ENCODE results near the gene GPAT2. TPM values are rescaled to one million over a fixed set of nuclear protein-coding genes. Genes with fewer than 3 reads are reported as not detected.
"Not testable (repeated sequence)": the region's sequence is repeated elsewhere in the genome, so short reads cannot be mapped to it uniquely, and the experiment has no call there.

The GPAT2 gene
- total RNA-seq, 4 donors from 2014 or later: 1.4 to 3.7 (median 2.7) TPM

DNA sequence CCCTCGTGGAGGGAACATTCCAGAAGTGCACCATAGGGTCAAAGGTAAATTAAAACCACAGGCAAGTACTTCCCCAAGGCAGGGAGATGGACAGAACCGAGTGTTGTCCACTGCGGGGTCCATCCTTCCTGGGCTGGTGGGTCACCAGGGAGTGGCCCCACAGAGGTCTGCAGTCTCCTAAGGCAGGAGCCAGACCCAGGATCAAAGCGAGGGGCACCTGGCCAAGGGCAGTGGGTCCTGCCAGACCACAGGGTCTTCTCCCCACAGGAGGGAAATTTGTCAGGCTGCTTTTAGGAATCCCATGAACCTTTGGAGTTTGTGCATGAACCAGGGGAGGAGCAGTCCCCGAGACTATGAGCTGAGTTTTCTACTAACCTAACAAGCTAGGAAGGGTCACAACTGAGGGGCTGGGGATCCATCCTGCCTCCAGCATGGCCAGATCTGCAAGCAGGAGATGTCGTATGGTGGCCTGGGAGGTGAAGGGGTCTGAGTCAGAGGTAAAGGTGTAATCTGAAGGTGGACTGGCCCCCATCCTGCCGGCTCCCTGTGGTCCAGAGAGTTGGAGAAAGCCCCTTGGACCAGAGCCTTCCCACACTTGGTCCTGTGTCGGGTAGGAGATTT lies 26.6 kb upstream of the GPAT2 start:
- in situ Hi-C loops (cut with MboI; ENCODE audit: low pct_ligation_motif_present in 1 of 4, low pct_unique_long_range_greater_than_20kb in 1 of 4, low sequenced_read_pairs in 3 of 4): loop anchor here in 1 of 4 donors (25.0 kb wide), 1 partner anchor 1601 kb away; the partner anchor contains the start of genes ACTR1B and C2orf92
- DNase-seq; H3K36me3 ChIP-seq; H3K27me3 ChIP-seq; H3K27ac ChIP-seq; H3K4me1 ChIP-seq; H3K4me3 ChIP-seq; H3K9me3 ChIP-seq; intact Hi-C loops (cut with DNase I; ENCODE audit: low total_unique reads): not testable (repeated sequence)
- 67 to 80% methylated on average over 3 to 5 of the region's 8 CpGs for WGBS, 2 donors (ENCODE audit: low coverage in 1 of 2)

DNA sequence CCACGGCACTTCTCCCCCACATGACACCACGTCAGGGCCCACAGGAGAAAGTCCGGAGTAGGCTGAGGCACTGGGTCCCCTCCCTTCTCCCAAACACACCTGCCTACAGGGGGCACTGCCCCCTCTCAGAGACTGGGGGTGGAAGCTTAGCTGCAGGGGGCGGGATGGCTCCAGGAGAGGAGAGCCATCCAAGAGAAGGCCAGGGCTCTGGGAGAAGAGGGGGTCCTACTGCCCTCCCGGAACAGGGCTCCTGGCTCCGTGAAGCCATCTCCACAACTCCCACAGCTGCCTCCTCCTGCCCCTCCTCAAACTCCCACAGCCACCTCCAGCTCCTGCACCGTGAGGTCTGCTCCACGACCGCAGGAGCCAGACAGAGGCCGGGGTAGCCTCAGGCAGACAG lies 25.6 kb upstream of the GPAT2 start:
- 69% methylated on average over 6 of the region's 10 CpGs; no CpG with 5 or more reads in 1 of the 2 donors for WGBS, 2 donors (ENCODE audit: low coverage in 1 of 2)
- H3K27me3 ChIP-seq; H3K27ac ChIP-seq; H3K9me3 ChIP-seq; intact Hi-C loops (cut with DNase I; ENCODE audit: low total_unique reads); DNase-seq; H3K4me3 ChIP-seq; H3K36me3 ChIP-seq; H3K4me1 ChIP-seq: not testable (repeated sequence)
- in situ Hi-C loops (cut with MboI; ENCODE audit: low pct_ligation_motif_present in 1 of 4, low pct_unique_long_range_greater_than_20kb in 1 of 4, low sequenced_read_pairs in 3 of 4): loop anchor here in 1 of 4 donors (25.0 kb wide), 1 partner anchor 1602 kb away; the partner anchor contains the start of genes ACTR1B and C2orf92

DNA sequence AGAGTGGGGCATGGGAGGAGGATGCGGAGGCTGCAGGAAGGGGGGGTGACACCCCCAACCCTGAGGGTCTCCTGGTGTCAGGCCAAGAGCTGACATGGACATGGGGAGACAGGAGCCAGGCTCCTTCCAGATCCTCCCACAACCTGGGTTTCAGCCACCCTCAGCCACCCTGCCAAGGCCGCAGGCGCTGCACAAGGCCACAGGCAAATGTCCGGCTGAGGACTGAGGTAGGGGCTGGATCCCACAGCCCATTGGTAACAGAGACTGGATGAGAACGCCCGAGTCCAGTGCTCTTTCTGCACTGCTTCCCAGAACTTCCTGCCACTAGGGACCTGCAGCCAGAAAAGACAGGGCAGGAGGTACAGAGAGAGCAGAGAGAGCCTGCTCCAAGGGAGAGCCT lies 24.7 kb upstream of the GPAT2 start:
- H3K36me3 ChIP-seq; H3K27me3 ChIP-seq; H3K27ac ChIP-seq; intact Hi-C loops (cut with DNase I; ENCODE audit: low total_unique reads); H3K4me3 ChIP-seq; DNase-seq; H3K9me3 ChIP-seq; H3K4me1 ChIP-seq: not testable (repeated sequence)
- no CpG with 5 or more reads among the region's 6 CpGs for WGBS, 2 donors (ENCODE audit: low coverage in 1 of 2)
- in situ Hi-C loops (cut with MboI; ENCODE audit: low pct_ligation_motif_present in 1 of 4, low pct_unique_long_range_greater_than_20kb in 1 of 4, low sequenced_read_pairs in 3 of 4): loop anchor here in 1 of 4 donors (25.0 kb wide), 1 partner anchor 1603 kb away; the partner anchor contains the start of genes ACTR1B and C2orf92

DNA sequence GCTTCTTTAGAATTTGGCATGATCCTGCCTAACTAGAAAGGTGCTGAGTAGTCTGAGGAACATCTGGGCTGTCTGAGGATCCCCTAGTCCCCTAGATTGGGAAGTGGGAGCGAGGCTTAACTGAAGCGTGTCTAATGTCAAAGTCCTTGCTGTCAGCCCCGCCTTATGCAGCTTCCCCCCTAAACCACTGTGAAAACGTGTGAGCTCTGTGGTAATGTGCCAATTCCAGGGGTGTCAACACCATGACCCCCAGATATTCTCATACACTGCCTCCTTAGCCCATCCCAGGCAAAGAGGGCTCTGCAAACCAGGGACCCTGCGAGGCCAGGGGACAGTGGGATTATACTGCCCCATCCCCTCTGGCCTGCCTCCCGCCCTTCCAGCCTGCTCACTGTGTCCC lies 21.1 kb upstream of the GPAT2 start:
- intact Hi-C loops (cut with DNase I; ENCODE audit: low total_unique reads); H3K36me3 ChIP-seq; H3K4me3 ChIP-seq; H3K9me3 ChIP-seq; H3K4me1 ChIP-seq; H3K27ac ChIP-seq; H3K27me3 ChIP-seq; DNase-seq: not testable (repeated sequence)
- in situ Hi-C loops (cut with MboI; ENCODE audit: low pct_ligation_motif_present in 1 of 4, low pct_unique_long_range_greater_than_20kb in 1 of 4, low sequenced_read_pairs in 3 of 4): loop anchor here in 1 of 4 donors (25.0 kb wide), 1 partner anchor 1606 kb away; the partner anchor contains the start of genes ACTR1B and C2orf92
- 70% methylated on average over 2 of the region's 6 CpGs; no CpG with 5 or more reads in 1 of the 2 donors for WGBS, 2 donors (ENCODE audit: low coverage in 1 of 2)

DNA sequence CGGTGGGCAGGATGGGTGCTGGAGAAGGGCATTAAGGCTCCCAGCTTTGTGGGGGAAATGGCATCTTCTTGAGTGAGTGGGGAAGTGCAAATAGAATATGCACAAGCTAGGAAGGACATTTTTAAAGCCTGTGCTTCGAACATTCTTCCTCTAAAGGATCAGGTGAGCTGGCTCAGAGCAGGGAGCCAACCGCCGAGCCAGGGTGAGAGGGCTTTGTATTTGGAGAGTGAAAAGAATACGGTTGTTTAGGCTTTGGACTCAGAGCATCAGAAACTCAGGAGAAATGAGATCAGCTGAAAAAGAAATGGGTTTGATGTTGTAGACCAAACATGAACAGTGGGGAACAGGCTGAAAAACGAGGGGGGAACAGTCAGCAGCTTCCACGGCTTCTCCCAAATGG lies 19.8 kb upstream of the GPAT2 start:
- DNase-seq; H3K9me3 ChIP-seq; H3K36me3 ChIP-seq; H3K4me3 ChIP-seq; H3K27ac ChIP-seq; intact Hi-C loops (cut with DNase I; ENCODE audit: low total_unique reads); H3K27me3 ChIP-seq; H3K4me1 ChIP-seq: not testable (repeated sequence)
- WGBS, 2 donors (ENCODE audit: low coverage in 1 of 2): 68 to 70% methylated on average over 2 to 6 of the region's 7 CpGs
- in situ Hi-C loops (cut with MboI; ENCODE audit: low pct_ligation_motif_present in 1 of 4, low pct_unique_long_range_greater_than_20kb in 1 of 4, low sequenced_read_pairs in 3 of 4): loop anchor here in 1 of 4 donors (25.0 kb wide), 1 partner anchor 1608 kb away; the partner anchor contains the start of genes ACTR1B and C2orf92

DNA sequence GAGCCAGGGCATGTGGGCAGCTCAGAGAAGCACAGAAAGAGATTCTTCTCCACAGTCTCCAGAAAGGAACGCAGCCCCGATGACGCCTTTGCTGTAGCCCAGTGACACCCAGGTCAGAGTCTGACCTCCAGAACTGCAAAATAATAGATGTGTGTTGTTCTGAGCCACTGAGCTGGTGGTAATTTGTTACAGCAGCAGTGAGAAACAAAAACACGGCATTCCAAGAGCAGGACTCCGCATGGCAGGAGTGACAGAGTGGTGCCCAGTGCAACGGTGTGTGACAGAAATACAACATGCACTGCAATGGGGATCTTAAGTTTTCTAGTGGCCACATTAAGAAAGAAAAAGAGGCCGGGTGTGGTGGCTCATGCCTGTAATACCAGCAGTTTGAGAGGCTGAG lies 18.7 kb upstream of the GPAT2 start:
- H3K27me3 ChIP-seq; H3K36me3 ChIP-seq; intact Hi-C loops (cut with DNase I; ENCODE audit: low total_unique reads); H3K9me3 ChIP-seq; H3K4me3 ChIP-seq; H3K27ac ChIP-seq; H3K4me1 ChIP-seq; DNase-seq: not testable (repeated sequence)
- 78 to 85% methylated on average over 3 to 7 of the region's 7 CpGs for WGBS, 2 donors (ENCODE audit: low coverage in 1 of 2)
- in situ Hi-C loops (cut with MboI; ENCODE audit: low pct_ligation_motif_present in 1 of 4, low pct_unique_long_range_greater_than_20kb in 1 of 4, low sequenced_read_pairs in 3 of 4): loop anchor here in 1 of 4 donors (25.0 kb wide), 1 partner anchor 1609 kb away; the partner anchor contains the start of genes ACTR1B and C2orf92

DNA sequence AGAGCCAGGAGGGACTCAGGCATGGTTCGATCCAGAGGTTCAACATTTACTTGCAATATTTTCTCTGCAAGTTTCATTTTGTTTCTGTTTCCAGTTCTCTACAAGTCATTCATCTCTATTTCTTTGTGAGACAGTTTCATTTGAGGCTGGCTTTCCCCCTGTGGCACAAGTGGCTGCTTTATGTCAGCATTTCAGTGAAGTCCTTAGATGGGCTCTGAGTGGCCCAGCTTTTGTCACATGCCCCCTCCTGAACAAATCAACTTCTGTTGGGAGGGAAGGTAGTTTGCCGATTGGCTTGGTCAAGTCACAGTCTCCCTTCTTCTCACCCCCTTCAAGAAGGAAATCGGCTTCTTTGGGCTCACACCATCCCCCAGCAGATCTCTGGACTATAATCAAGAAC lies 17.9 kb upstream of the GPAT2 start:
- 80 to 100% methylated on average over 1 to 2 of the region's 3 CpGs for WGBS, 2 donors (ENCODE audit: low coverage in 1 of 2)
- H3K27me3 ChIP-seq; H3K36me3 ChIP-seq; intact Hi-C loops (cut with DNase I; ENCODE audit: low total_unique reads); H3K27ac ChIP-seq; DNase-seq; H3K4me3 ChIP-seq; H3K4me1 ChIP-seq; H3K9me3 ChIP-seq: not testable (repeated sequence)
- in situ Hi-C loops (cut with MboI; ENCODE audit: low pct_ligation_motif_present in 1 of 4, low pct_unique_long_range_greater_than_20kb in 1 of 4, low sequenced_read_pairs in 3 of 4): loop anchor here in 1 of 4 donors (25.0 kb wide), 1 partner anchor 1610 kb away; the partner anchor contains the start of genes ACTR1B and C2orf92

DNA sequence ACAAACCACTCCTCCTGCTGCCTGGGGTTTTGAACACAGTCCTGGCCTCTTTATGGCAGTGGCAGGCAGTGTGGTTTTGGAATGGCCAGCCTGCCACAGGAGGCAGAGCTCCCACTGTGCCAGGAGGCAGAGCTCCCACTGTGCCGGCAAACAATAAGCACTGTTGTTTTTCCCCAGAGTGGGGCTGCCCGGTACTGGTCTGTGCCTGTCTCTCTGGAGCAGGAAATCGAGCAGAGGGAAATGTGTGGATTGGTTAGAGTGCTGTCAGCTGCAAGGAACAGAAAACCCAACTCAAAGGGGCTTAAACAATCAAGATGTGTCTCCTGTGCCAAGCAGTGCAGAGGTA lies 15.2 kb upstream of the GPAT2 start:
- H3K36me3 ChIP-seq; H3K4me3 ChIP-seq; H3K27ac ChIP-seq; intact Hi-C loops (cut with DNase I; ENCODE audit: low total_unique reads); DNase-seq; H3K27me3 ChIP-seq; H3K4me1 ChIP-seq; H3K9me3 ChIP-seq: not testable (repeated sequence)
- in situ Hi-C loops (cut with MboI; ENCODE audit: low pct_ligation_motif_present in 1 of 4, low pct_unique_long_range_greater_than_20kb in 1 of 4, low sequenced_read_pairs in 3 of 4): loop anchor here in 1 of 4 donors (25.0 kb wide), 1 partner anchor 1612 kb away; the partner anchor contains the start of genes ACTR1B and C2orf92
- no CpG with 5 or more reads among the region's 3 CpGs for WGBS, 2 donors (ENCODE audit: low coverage in 1 of 2)

DNA sequence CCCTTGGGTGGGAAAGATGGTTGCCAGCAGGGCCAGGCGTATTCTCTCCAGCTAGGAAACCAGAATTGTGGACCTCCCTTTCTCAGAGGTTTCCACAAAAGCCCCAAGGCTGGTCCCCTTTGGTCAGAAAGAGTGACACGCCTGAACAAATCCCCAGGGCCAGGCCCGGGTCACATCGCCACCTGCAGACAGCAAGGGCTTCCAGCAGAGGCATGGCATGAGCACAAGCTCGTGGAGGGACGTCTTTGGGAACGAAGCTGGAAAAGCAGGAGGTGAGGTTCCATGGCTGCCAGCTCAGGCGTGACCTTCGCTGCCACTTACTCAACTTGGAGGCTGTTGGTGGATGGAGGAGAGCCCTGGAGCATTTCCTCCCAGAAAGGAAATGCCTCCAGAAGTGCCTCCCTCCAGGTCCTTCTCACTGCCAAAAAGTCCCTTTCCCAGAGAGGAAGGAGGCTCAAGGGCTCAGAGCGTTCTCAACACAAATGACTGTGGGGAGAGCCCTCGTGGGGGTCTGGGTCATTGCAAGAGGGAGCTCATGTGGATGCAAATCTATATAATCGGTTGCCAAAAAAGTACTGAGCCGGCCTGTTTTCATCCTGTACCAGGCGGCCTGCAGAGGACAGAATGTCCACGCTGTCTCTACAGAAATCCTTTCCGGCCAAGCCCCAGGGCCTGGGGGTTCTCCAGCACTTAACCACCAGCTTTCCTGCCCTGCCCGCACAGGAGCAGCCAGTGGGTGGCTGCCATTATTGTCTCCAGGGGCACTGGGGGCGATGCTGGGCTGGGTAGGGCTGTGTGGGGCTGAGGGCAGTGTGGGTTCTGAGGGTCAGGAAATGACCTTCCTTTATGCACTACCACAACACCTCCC lies 14.6 kb upstream of the GPAT2 start:
- H3K27ac ChIP-seq; H3K9me3 ChIP-seq; H3K36me3 ChIP-seq; in situ Hi-C loops (cut with MboI; ENCODE audit: low pct_ligation_motif_present in 1 of 4, low pct_unique_long_range_greater_than_20kb in 1 of 4, low sequenced_read_pairs in 3 of 4); intact Hi-C loops (cut with DNase I; ENCODE audit: low total_unique reads); H3K4me1 ChIP-seq; H3K27me3 ChIP-seq; DNase-seq; H3K4me3 ChIP-seq: not testable (repeated sequence)
- whole genome bisulfite sequencing, 2 donors (ENCODE audit: low coverage in 1 of 2): 55% methylated on average over 5 of the region's 18 CpGs; no CpG with 5 or more reads in 1 of the 2 donors

DNA sequence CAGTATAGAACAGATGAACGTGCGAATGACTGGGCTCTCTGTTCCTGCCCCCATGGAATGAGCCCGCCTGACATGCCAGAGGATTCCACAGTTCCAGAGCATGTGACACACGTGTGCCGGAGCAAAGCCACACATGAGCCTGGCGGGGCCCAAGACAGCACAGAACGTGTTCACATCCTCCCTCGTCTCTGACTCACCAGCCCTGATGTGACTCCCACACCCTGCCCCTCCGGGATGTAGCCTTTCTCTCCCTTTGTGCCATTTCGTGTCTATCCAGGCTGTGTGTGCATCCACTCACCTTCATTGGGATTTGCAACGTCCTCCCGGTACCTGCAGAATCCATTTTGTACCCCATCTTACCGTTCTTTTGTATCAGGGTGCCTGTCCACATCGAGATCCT lies 838 bp upstream of the GPAT2 start:
- H3K4me3 ChIP-seq; H3K27ac ChIP-seq; H3K4me1 ChIP-seq; DNase-seq; H3K36me3 ChIP-seq; H3K9me3 ChIP-seq; H3K27me3 ChIP-seq; in situ Hi-C loops (cut with MboI; ENCODE audit: low pct_ligation_motif_present in 1 of 4, low pct_unique_long_range_greater_than_20kb in 1 of 4, low sequenced_read_pairs in 3 of 4); intact Hi-C loops (cut with DNase I; ENCODE audit: low total_unique reads): not testable (repeated sequence)
- WGBS, 2 donors (ENCODE audit: low coverage in 1 of 2): no CpG with 5 or more reads among the region's 14 CpGs
